ENCODE data around the gene CTRB1.

DNA sequence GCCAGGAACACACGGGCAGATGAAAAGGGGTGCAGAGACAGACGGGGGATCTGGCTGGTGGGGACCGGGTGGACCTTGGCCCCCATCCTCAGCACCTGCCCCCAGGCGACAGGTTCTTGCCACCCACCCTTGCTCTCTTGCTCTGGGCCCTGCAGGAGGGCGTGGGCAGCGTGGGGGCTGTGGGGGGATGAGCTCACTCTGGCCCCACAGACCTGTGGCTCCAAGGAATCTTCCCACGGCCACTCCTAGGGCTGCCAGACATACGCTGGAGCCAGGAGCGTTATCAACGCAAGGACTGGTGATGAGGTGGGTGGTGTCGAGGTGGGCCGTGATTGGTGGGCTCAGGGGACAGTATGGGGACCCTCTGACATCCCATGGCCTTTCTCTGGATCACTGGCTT lies 6.3 kb downstream of the CTRB1 start:
- TF ChIP-seq, protein P1, sequence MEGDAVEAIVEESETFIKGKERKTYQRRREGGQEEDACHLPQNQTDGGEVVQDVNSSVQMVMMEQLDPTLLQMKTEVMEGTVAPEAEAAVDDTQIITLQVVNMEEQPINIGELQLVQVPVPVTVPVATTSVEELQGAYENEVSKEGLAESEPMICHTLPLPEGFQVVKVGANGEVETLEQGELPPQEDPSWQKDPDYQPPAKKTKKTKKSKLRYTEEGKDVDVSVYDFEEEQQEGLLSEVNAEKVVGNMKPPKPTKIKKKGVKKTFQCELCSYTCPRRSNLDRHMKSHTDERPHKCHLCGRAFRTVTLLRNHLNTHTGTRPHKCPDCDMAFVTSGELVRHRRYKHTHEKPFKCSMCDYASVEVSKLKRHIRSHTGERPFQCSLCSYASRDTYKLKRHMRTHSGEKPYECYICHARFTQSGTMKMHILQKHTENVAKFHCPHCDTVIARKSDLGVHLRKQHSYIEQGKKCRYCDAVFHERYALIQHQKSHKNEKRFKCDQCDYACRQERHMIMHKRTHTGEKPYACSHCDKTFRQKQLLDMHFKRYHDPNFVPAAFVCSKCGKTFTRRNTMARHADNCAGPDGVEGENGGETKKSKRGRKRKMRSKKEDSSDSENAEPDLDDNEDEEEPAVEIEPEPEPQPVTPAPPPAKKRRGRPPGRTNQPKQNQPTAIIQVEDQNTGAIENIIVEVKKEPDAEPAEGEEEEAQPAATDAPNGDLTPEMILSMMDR (conservative IDR thresholded peaks at IDR 0.05; ENCODE audit: low read depth, low read length), result no peak
- no peak for TF ChIP-seq EZH2 (IDR thresholded peaks at IDR 0.05; ENCODE audit: borderline replicate concordance, low read depth, low read length, poor library complexity, severe bottlenecking)
